BE2C (cell line): Measurements from ENCODE around the gene C2CD2.
"Not testable (repeated sequence)": the region's sequence is repeated elsewhere in the genome, so short reads cannot be mapped to it uniquely, and the experiment has no call there.

Experiments used
- DNase-seq: peaks from one replicate; pipeline ENCODE4 v3.0.0-alpha.2; 2020
- H3K27me3 ChIP-seq: fragments of 250-450 bp; sonication (Bioruptor Pico); 2 replicates; pipeline ENCODE4 v1.5.1; 2020; ENCODE audit warnings: mild to moderate bottlenecking
- H3K36me3 ChIP-seq: fragments of 250-450 bp; sonication (Bioruptor Pico); 2 replicates; pipeline ENCODE4 v1.5.1; 2020; ENCODE audit warnings: mild to moderate bottlenecking
- H3K4me1 ChIP-seq: fragments of 250-450 bp; sonication (Bioruptor Pico); 2 replicates; pipeline ENCODE4 v1.5.1; 2020
- H3K4me3 ChIP-seq: 2 replicates; pipeline ENCODE4 v1.5.1; 2011; ENCODE audit warnings: low read depth, low read length
- H3K9me3 ChIP-seq: fragments of 250-450 bp; sonication (Bioruptor Pico); 2 replicates; pipeline ENCODE4 v1.5.1; 2020
- CTCF ChIP-seq: IDR thresholded peaks from 2 replicates; pipeline ENCODE4 v1.5.1; 2012; ENCODE audit warnings: mild to moderate bottlenecking, low read depth, low read length

Gene C2CD2

GRCh38 chr21:41952568-41953248 is 1.1 kb downstream of the C2CD2 start:
- H3K9me3 ChIP-seq: no peaks in the 10 kb centered on the region
- H3K4me1 ChIP-seq: peaks cover 10% of the 10 kb centered on the region
- no peaks in the 10 kb centered on the region for H3K36me3 ChIP-seq
- no peaks in the 10 kb centered on the region for H3K27me3 ChIP-seq
- TF ChIP-seq CTCF: no peak
- no peak for DNase-seq
- no peak overlapping the region for H3K4me3 ChIP-seq

- H3K27me3 ChIP-seq: no peaks in the 10 kb centered on the region
- no peak for DNase-seq
- no peaks in the 10 kb centered on the region for H3K36me3 ChIP-seq
- no peaks in the 10 kb centered on the region for H3K9me3 ChIP-seq
- H3K4me3 ChIP-seq: no peak overlapping the region
- no peak for TF ChIP-seq CTCF
- peaks cover 4% of the 10 kb centered on the region for H3K4me1 ChIP-seq
Observed at GRCh38 chr21:41951876-41952567, 1.8 kb downstream of the C2CD2 start.

- Histone ChIP-seq H3K9me3 (no peaks in the 10 kb centered on the region), H3K4me3 (no peak overlapping the region), H3K36me3 (no peaks in the 10 kb centered on the region), H3K27me3 (no peaks in the 10 kb centered on the region), H3K4me1 (0 out of 2 replicates have a peak, but pooled peaks cover 3% of the 10 kb centered on the region)
- no peak for TF ChIP-seq CTCF
- no peak for DNase-seq
Observed at GRCh38 chr21:41950941-41951351, 2.9 kb downstream of the C2CD2 start.

- H3K4me3 ChIP-seq, H3K9me3 ChIP-seq, H3K36me3 ChIP-seq, DNase-seq, H3K4me1 ChIP-seq, H3K27me3 ChIP-seq: not testable (repeated sequence)
Observed at GRCh38 chr21:41949631-41950030, 4.2 kb downstream of the C2CD2 start.

- no peaks in the 10 kb centered on the region for H3K4me1 ChIP-seq
- no peak overlapping the region for H3K4me3 ChIP-seq
- peaks cover 4% of the 10 kb centered on the region; the same call in 1 of the 2 replicates for H3K27me3 ChIP-seq
- H3K9me3 ChIP-seq: no peaks in the 10 kb centered on the region
- DNase-seq: no peak
- no peaks in the 10 kb centered on the region for H3K36me3 ChIP-seq
- no peak for TF ChIP-seq CTCF
Observed at GRCh38 chr21:41948901-41949300, 4.9 kb downstream of the C2CD2 start.

- TF ChIP-seq CTCF: no peak
- no peak for DNase-seq
- no peak overlapping the region for H3K4me3 ChIP-seq
- H3K36me3 ChIP-seq: no peaks in the 10 kb centered on the region
- no peaks in the 10 kb centered on the region for H3K4me1 ChIP-seq
- no peaks in the 10 kb centered on the region for H3K9me3 ChIP-seq
- peaks cover 4% of the 10 kb centered on the region; the same call in 1 of the 2 replicates for H3K27me3 ChIP-seq
Observed at GRCh38 chr21:41948078-41948895, 5.5 kb downstream of the C2CD2 start.
